ENCODE measurements around the gene INTS4.
"Not testable (repeated sequence)": the region's sequence is repeated elsewhere in the genome, so short reads cannot be mapped to it uniquely, and the experiment has no call there.

Gene INTS4

DNA sequence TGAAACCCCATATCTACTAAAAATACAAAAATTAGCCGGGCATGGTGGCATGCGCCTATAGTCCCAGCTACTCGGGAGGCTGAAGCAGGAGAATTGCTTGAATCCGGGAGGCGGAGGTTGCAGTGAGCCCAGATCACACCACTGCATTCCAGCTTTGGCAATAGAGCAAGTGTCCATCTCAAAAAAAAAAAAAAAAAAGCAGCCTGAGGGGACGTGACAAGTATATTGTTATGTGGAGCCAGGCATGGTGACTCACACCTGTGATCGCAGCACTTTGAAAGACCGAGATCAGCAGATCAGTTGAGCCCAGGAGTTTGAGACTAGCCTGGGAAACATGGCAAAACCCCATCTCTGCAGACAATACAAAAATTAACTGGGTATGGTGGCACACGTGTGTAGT lies 34.0 kb upstream of the INTS4 start:
- DNase-seq; in situ Hi-C loops (cut with HindIII; ENCODE audit: low pct_ligation_motif_present, low pct_unique_long_range_greater_than_20kb, low sequenced_read_pairs): not testable (repeated sequence)

DNA sequence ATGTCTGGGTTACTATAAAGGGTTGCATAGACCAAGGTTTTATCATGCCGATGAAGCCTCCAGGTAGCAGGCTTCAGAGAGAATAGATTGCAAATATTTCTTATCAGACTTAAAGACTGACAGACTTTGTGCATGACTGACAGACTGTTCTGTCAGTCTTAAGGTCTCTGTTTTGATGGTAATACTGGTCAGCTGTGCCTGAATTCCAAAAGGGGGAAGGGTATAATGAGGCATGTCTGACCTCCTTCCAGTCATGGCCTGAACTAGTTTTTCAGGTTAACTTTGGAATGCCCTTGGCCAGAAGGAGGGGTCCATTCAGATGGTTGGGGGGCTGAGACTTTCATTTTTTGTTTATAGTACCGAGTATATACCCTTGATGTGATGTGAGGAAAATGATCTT lies 33.3 kb upstream of the INTS4 start:
- no peak for DNase-seq
- in situ Hi-C loops (cut with HindIII; ENCODE audit: low pct_ligation_motif_present, low pct_unique_long_range_greater_than_20kb, low sequenced_read_pairs): no loop called here

DNA sequence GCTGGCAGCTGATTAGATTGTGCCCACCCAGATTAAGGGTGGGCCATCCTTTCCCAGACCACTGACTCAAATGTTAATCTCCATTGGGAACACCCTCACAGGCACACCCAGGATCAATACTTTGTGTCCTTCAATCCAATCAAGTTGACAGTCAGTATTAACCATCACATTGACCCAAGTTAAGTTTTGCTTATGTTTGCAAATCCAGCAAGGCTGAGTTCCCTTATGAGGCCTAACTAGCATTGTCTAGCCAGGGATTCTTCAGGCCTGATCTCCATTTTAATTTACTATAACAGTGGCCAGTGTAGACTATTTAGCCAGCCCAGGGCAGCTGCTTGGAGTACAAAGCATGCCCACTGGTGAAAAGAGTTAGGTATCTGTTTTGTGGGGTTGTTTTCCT lies 30.9 kb upstream of the INTS4 start:
- in situ Hi-C loops (cut with HindIII; ENCODE audit: low pct_ligation_motif_present, low pct_unique_long_range_greater_than_20kb, low sequenced_read_pairs): no loop called here
- DNase-seq: no peak

DNA sequence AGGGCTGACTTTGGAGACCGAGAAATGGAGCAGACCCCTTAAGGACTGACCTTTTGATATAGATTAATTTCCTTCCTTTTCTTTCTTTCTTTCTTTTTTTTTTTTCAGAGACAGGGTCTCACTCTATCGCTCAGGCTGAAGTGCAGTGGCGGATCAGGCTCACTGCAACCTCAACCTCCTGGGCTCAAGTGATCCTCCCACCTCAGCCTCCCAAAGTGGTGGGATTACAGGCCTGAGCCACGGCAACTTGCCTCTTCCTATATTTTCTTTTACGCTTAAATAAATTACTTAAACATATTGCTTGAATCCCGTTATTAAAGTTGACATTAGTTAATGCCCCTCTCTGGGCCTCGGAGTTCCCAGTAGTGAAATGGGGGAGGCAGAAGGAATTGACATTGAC lies 29.0 kb upstream of the INTS4 start:
- in situ Hi-C loops (cut with HindIII; ENCODE audit: low pct_ligation_motif_present, low pct_unique_long_range_greater_than_20kb, low sequenced_read_pairs): no loop called here
- no peak for DNase-seq

DNA sequence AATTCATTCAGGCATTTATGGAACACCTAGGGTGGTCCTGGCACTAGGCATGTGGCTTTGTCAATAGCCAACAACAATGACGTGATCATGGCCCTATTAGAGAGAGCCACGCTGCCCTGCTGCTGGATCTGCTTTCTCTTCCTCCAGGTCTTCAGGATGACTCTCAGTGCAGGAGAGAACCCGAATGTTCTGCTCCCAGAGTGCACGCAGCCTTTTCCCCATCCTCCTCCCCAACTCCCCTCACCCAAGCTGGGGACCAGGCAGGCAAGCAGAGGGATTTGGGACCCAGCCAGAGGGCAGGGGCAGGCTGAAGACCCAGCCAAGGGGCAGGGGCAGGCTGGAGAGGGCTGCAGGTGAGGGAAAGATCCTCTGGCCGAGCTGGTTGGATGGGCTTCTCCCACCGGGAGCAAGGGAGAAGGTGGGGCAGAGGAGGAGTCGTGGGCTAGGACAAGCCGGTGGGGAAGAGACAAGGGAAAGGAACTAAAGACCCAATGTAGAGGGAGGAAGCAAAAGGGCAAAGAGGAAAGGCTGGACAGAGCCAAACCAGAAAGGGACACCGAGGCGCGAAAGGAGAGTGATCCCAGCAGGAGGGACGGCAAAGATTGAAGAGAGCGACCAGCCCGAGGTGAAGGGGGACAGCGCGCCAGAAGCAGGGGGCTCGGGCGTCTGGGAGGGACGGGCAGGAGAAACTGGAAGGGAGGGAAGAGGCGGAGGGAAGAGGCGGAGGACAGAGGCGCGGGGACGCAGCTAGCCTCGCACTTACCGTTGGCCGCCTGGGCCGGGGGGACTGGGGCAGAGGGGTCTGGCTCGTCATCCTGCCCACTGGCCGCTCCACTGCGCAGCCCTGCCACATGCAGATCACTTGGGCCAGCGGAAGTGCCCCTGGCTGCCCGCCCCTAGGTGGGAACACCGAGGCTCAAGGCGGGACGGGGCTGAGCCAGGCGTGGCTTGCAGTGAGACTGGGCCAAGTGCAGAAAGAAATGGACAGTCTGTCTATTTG lies 28.2 kb upstream of the INTS4 start, which contains the start of gene KCTD14:
KCTD14 (minus strand) TSS at position 880 of the 1,000 bp plus-strand sequence; CDS start at position 853, 27 bp downstream.
- in situ Hi-C loops (cut with HindIII; ENCODE audit: low pct_ligation_motif_present, low pct_unique_long_range_greater_than_20kb, low sequenced_read_pairs): no loop called here
- peak; percentile 62 for DNase-seq

DNA sequence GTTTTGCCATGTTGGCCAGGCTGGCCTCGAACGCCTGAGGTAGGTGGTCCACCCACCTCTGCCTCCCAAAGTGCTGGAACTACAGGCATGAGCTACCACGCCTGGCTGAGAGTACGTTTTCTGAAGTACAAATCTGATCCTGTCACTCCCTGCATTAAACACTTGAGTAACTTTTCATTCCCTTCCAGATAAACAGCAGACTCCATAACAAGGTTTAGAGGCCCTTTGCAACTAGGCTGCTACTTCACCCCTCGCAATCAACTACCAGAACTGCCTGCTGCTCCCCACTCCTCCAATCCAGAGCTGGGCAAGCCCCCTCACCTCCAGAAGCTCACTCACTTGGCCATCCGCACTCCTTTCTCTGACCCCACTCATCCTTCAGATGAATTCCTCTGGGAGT lies 27.1 kb upstream of the INTS4 start:
- in situ Hi-C loops (cut with HindIII; ENCODE audit: low pct_ligation_motif_present, low pct_unique_long_range_greater_than_20kb, low sequenced_read_pairs): no loop called here
- DNase-seq: no peak

DNA sequence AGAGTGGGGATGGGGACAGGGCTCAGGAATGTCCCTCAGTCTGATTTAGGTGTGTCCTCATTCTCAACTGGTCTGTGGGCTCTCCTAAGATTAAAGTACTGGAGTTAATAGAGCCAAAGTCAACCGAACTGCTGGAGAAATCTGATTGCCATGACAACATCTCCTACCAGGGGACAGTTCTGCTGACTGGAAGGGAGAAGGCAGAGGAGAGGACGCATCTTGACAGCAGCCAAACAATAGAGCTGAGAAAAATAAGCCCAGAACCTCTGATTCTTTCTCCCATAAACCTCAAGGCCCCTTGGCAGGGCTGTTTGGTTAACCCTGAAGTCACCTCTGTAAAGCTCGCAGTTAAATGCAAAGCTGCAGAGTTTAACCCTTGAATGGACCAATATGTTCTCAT lies 25.8 kb upstream of the INTS4 start:
- in situ Hi-C loops (cut with HindIII; ENCODE audit: low pct_ligation_motif_present, low pct_unique_long_range_greater_than_20kb, low sequenced_read_pairs): no loop called here
- DNase-seq: no peak

- in situ Hi-C loops (cut with HindIII; ENCODE audit: low pct_ligation_motif_present, low pct_unique_long_range_greater_than_20kb, low sequenced_read_pairs): no loop called here
- DNase-seq: no peak
Observed at GRCh38 chr11:78019808-78020207, 25.3 kb upstream of the INTS4 start.

DNA sequence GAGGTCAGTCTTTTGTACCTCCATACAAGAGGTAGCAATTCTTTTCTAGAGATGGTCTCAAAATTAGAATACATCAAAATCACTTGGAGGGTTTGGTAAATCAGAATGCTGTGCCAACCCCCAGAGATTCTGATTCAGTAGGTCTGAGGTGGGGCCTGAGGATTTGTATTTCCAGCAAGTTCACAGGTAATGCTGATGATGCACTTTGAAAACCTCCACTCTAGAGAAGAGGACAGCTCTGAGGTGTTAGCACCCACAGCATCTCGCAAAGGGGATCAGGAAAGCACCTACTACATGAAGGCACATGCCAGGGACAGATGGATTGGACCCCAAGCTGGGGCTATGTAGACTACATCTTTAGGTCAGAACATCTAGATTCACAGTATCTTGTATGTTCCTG lies 21.4 kb upstream of the INTS4 start:
- in situ Hi-C loops (cut with HindIII; ENCODE audit: low pct_ligation_motif_present, low pct_unique_long_range_greater_than_20kb, low sequenced_read_pairs): no loop called here
- DNase-seq: no peak

DNA sequence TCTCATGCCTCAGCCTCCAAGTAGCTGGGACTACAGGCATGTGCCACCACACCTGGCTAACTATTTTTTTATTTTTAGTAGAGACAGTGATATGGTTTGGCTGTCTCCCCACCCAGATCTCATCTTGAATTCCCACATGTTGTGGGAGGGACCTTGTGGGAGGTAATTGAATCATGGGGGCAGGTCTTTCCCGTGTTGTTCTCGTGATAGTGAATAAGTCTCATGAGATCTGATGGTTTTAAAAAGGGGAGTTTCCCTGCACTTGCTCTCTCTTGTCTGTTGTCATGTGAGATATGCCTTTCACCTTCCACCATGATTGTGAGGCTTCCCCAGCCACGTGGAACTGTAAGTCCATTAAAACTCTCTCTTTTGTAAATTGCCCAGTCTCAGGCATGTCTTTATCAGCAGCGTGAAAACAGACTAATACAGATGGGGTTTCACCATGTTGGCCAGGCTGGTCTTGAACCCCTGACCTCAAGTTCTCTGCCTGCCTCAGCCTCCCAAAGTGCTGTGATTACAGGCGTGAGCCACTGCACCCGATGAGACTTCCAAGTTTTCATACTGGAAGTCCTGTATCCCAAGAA lies 20.6 kb upstream of the INTS4 start:
- in situ Hi-C loops (cut with HindIII; ENCODE audit: low pct_ligation_motif_present, low pct_unique_long_range_greater_than_20kb, low sequenced_read_pairs); DNase-seq: not testable (repeated sequence)

DNA sequence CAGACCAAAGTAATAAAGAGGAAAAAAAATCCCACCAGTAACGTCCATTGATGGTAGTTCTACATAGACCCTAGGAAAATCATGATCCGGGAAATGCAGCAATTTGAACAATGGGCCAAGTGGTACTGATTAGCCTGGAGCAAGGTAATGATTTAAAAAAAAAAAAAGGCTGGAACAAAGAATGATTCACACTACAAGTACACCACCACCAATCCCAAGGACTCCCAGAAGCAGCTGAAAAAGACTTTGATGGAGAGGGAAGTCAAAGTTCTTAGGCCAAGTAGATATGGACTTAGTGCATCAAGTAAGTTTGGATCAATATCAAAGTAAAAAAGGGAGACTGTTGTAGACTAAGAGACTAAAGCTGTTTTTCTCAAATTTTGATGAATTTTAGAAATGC lies 16.8 kb upstream of the INTS4 start:
- DNase-seq: no peak
- in situ Hi-C loops (cut with HindIII; ENCODE audit: low pct_ligation_motif_present, low pct_unique_long_range_greater_than_20kb, low sequenced_read_pairs): no loop called here

GRCh38 chr11:78010755-78011154 lies 16.3 kb upstream of the INTS4 start:
- no peak for DNase-seq
- in situ Hi-C loops (cut with HindIII; ENCODE audit: low pct_ligation_motif_present, low pct_unique_long_range_greater_than_20kb, low sequenced_read_pairs): no loop called here

DNA sequence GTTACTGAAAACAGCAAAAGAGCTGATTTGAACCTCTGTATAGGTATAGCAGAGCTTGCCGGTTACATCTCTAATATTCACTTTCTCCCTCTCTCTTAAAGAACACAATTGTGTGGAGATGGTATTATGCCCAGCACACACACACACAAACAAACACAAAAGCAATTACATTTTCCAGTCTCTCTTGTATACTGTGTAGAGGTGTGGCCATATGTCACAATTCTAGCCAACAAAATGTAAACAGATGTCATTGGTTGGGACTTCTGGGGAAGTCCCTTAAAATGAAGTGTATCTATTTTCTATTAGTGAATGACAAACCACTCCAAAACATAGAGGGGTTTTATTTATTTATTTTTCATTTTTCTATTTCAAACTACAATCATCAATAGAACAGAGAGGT lies 15.8 kb upstream of the INTS4 start:
- in situ Hi-C loops (cut with HindIII; ENCODE audit: low pct_ligation_motif_present, low pct_unique_long_range_greater_than_20kb, low sequenced_read_pairs): no loop called here
- no peak for DNase-seq

DNA sequence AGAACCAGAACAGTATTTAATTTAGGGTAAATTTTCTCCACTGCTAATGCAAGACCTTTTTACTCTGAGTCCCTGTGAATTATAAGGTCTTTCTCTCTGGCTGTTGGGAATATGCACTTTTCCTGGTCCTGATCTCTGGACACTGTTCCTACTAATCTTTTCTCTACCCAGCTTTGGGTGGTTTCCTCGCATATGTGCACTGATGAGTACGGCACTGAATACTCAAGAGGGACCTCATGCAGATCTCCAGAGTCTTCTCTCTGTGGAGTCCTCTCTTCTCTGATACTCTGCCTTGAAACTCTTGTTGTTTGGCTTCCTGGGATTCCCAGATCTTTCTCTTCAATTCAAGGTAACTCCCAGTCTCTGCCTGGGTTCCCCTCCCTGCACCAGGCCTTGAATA lies 14.6 kb upstream of the INTS4 start:
- in situ Hi-C loops (cut with HindIII; ENCODE audit: low pct_ligation_motif_present, low pct_unique_long_range_greater_than_20kb, low sequenced_read_pairs): no loop called here
- no peak for DNase-seq

- DNase-seq: peak; percentile 59
- in situ Hi-C loops (cut with HindIII; ENCODE audit: low pct_ligation_motif_present, low pct_unique_long_range_greater_than_20kb, low sequenced_read_pairs): no loop called here
Observed at GRCh38 chr11:78000193-78000592, 5.7 kb upstream of the INTS4 start.

GRCh38 chr11:77999446-78000030 lies 5.1 kb upstream of the INTS4 start:
- no peak for DNase-seq
- in situ Hi-C loops (cut with HindIII; ENCODE audit: low pct_ligation_motif_present, low pct_unique_long_range_greater_than_20kb, low sequenced_read_pairs): no loop called here

DNA sequence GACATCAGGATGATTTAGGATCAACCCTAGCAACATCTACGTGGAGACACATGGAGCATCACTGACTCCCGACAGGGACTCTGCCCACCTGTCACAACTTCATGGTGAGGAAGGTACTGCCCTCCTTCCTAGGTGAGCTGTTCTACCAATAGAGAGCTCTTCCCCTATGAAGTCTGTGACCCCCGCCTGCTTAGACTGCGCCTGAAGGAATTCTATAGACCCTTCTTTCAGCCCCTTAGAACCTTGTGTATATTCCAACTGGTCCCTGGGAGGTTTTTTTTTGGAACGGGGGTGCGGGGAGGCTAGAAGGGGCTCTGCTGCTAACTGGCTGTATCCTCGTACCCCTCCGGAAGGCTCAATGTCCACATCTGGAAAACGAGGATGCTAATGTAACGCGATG lies 566 bp downstream of the INTS4 start:
- in situ Hi-C loops (cut with HindIII; ENCODE audit: low pct_ligation_motif_present, low pct_unique_long_range_greater_than_20kb, low sequenced_read_pairs): no loop called here
- no peak for DNase-seq

GRCh38 chr11:77990981-77991380 lies 3.5 kb downstream of the INTS4 start:
- DNase-seq: no peak
- in situ Hi-C loops (cut with HindIII; ENCODE audit: low pct_ligation_motif_present, low pct_unique_long_range_greater_than_20kb, low sequenced_read_pairs): no loop called here

GRCh38 chr11:77986456-77986855 lies 8.0 kb downstream of the INTS4 start:
- DNase-seq; in situ Hi-C loops (cut with HindIII; ENCODE audit: low pct_ligation_motif_present, low pct_unique_long_range_greater_than_20kb, low sequenced_read_pairs): not testable (repeated sequence)

Data from ACHN (cell line).